Left ventricle myocardium inferior (tissue), 1 donor: ENCODE measurements around the gene DDX1. TPM values are rescaled to one million over a fixed set of nuclear protein-coding genes. Genes with fewer than 3 reads are reported as not detected.

ENCODE experiments used
- DNase-seq: peaks from one replicate; pipeline ENCODE4 v3.0.0-alpha.2; 2020
- H3K27ac ChIP-seq: fragments of 200-600 bp; replicated peaks from 2 replicates; pipeline ENCODE4 v1.8.0; 2021
- H3K27me3 ChIP-seq: fragments of 200-600 bp; 2 replicates; pipeline ENCODE4 v1.8.0; 2021; ENCODE audit warnings: low read depth
- H3K36me3 ChIP-seq: fragments of 200-600 bp; 2 replicates; pipeline ENCODE4 v1.8.0; 2021
- H3K4me1 ChIP-seq: fragments of 200-600 bp; 2 replicates; pipeline ENCODE4 v1.8.0; 2021
- H3K4me3 ChIP-seq: fragments of 200-600 bp; 2 replicates; pipeline ENCODE4 v1.8.0; 2021; ENCODE audit warnings: mild to moderate bottlenecking, moderate library complexity
- H3K9me3 ChIP-seq: fragments of 200-600 bp; replicated peaks from 2 replicates; pipeline ENCODE4 v1.8.0; 2021
- intact Hi-C: fragments of 100-400 bp; cut with micrococcal nuclease; formaldehyde crosslinking; loops from one replicate; pipeline ENCODE4 v1.11.0; 2022
- total RNA-seq: library from RNA; stranded (reverse); fragmentation: NEBNext Ultra II Directional; extraction: Animal tissue kit (Norgen Biotek cat#: 25700); gene quantifications from one replicate; pipeline ENCODE4 v1.2.1, GENCODE V29; 2021
- TF ChIP-seq, protein P1 (sequence below): fragments of 200-600 bp; IDR thresholded peaks from 2 replicates; pipeline ENCODE4 v1.8.0; 2021; ENCODE audit warnings: antibody characterized with exemption, mild to moderate bottlenecking, borderline replicate concordance
- donor health status: DM: no; HTN: yes; CAD: no; lungs with severe emphysema.

The DDX1 gene
- total RNA-seq, 1 donor from 2014 or later = 156 TPM

DNA sequence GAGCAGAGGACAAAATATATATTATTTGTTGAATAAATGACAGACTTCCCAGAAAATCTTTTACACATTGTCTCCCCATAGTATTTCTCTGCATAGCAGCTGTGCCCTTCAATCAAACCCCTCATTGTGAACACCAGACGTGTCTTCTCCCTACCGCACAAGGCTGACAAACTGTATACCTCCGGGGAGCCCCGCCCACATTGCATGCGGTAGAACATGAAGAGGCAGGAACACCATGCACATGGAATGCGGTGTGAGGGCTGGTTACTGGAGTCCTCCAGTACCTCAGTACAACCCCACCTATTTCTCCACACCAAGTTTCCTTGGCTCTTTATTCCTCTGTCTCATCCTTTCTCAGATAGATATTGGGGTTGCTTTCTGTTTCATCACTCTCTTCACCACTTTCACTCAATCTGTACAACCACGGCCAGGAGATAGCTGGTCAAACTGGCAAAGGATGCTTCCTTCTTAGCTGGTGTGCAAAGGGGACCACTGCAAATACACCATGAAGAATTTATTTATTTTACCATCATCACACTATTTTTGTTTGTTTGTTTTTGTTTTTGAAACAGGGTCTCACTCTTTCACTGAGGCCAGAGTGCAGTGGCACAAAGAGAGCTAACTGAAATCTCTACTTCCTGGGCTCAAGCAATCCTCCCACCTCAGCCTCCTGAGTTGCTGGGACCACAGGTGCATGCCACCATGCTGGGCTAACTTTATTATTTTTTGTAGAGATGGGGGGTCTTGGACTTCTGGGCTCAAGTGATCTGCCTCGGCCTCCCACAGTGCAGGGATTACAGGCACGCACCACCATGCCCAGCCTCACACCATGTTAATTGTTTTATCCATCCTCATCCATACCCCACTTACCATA, 28.2 kb upstream of the DDX1 start:
- Histone ChIP-seq H3K9me3 (no peaks in the 10 kb centered on the region), H3K36me3 (no peaks in the 10 kb centered on the region), H3K4me1 (peaks cover 35% of the 10 kb centered on the region), H3K27me3 (no peaks in the 10 kb centered on the region), H3K4me3 (no peak overlapping the region), H3K27ac (no peak overlapping the region)
- intact Hi-C loops = no loop called here
- no peak for DNase-seq
- TF ChIP-seq, protein P1, sequence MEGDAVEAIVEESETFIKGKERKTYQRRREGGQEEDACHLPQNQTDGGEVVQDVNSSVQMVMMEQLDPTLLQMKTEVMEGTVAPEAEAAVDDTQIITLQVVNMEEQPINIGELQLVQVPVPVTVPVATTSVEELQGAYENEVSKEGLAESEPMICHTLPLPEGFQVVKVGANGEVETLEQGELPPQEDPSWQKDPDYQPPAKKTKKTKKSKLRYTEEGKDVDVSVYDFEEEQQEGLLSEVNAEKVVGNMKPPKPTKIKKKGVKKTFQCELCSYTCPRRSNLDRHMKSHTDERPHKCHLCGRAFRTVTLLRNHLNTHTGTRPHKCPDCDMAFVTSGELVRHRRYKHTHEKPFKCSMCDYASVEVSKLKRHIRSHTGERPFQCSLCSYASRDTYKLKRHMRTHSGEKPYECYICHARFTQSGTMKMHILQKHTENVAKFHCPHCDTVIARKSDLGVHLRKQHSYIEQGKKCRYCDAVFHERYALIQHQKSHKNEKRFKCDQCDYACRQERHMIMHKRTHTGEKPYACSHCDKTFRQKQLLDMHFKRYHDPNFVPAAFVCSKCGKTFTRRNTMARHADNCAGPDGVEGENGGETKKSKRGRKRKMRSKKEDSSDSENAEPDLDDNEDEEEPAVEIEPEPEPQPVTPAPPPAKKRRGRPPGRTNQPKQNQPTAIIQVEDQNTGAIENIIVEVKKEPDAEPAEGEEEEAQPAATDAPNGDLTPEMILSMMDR = no peak

DNA sequence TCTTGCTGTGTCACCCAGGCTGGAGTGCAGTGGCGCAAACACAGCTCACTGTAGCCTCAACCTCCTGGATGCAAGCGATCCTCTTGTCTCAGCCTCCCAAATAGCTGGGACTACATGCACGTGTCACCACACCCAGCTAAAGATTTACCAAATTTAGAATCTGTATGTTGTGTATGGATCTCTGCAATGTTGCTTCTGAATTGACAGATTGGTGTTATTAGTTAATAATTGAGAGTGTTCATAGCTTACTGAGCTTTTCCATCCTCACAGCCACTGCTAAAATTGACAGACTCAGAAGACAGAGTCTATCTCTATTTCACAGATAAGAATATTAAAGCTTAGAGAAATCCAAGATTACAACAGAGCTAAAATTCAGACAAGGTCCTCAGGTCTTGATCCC, 26.3 kb upstream of the DDX1 start:
- no peak overlapping the region for H3K4me3 ChIP-seq
- H3K27me3 ChIP-seq = no peaks in the 10 kb centered on the region
- DNase-seq = no peak
- intact Hi-C loops = no loop called here
- H3K36me3 ChIP-seq = no peaks in the 10 kb centered on the region
- H3K4me1 ChIP-seq = peaks cover 16% of the 10 kb centered on the region
- no peaks in the 10 kb centered on the region for H3K9me3 ChIP-seq
- no peak overlapping the region for H3K27ac ChIP-seq
- TF ChIP-seq, protein P1 = no peak

DNA sequence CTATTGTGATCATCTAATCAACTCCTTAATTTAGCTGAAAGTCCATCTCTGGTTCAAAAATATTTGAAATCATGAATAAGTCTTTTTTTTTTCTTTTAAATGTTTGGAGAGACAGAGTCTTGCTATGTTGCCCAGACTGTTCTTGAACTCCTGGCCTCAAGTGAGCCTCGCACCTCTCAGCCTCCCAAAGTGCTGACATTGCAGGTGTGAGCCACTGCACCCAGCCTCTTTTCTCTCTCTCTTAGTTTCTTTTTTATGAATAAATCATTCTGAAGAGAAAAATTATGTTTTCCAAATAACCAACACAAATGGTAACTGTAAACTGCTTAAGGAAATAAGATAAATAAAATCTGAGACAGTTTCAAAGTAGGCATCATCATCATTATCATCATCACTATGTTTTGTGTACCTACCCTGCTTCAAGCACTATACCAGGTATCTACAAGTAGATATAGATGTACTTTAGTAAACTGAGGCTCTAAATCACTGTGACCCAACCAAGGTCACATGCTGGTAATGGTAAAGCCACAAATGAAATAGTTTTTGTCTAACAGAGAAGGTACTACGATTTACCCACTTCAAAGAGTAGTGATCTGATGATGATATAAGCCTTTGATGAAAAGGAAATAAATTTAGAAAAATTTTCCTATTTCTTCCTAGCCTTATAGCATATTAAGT, 25.5 kb upstream of the DDX1 start:
- H3K36me3 ChIP-seq = no peaks in the 10 kb centered on the region
- no peak for DNase-seq
- peaks cover 9% of the 10 kb centered on the region for H3K4me1 ChIP-seq
- H3K27ac ChIP-seq = no peak overlapping the region
- no peaks in the 10 kb centered on the region for H3K27me3 ChIP-seq
- H3K9me3 ChIP-seq = no peaks in the 10 kb centered on the region
- no peak overlapping the region for H3K4me3 ChIP-seq
- TF ChIP-seq, protein P1 = no peak
- intact Hi-C loops = no loop called here

DNA sequence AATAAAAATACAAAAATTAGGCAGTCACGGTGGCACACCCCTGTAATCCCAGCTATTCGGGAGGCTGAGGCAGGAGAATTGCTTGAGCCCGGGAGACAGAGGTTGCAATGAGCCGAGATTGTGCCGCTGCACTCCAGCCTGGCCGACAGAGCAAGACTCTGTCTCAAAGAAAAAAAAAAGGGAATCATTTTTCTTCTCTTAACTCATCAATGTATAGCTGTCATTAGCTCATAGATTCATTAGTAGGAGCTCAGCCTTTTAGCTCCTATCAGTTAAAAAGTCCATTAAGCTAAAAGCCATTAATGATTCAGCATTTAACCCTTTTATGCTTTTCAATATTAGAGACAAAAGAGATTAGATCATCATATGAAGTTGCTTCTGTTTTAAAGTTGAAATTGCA, 24.8 kb upstream of the DDX1 start:
- TF ChIP-seq, protein P1 = no peak
- H3K27me3 ChIP-seq = no peaks in the 10 kb centered on the region
- intact Hi-C loops = no loop called here
- DNase-seq = no peak
- H3K36me3 ChIP-seq = no peaks in the 10 kb centered on the region
- no peaks in the 10 kb centered on the region for H3K9me3 ChIP-seq
- H3K4me3 ChIP-seq = no peak overlapping the region
- no peak overlapping the region for H3K27ac ChIP-seq
- H3K4me1 ChIP-seq = peaks cover 4% of the 10 kb centered on the region

DNA sequence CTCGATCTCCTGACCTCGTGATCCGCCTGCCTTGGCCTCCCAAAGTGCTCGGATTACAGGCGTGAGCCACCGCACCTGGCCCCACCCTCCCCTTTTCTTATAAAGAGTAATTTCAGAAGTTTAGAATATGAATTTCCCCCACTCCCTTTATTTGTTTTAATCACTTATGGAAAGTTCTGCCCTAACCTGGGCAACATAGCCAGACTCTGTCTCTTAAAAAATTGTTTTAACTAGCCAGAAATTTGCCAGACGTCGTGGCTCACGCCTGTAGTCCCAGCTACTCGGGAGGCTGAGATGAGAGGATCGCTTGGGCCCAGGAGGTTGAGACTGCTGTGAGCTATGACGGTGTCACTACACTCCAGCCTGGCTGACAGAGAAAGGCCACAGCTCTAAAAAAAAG, 22.8 kb upstream of the DDX1 start:
- Histone ChIP-seq H3K4me1 (no peaks in the 10 kb centered on the region), H3K4me3 (no peak overlapping the region), H3K27ac (no peak overlapping the region), H3K27me3 (no peaks in the 10 kb centered on the region), H3K9me3 (no peaks in the 10 kb centered on the region), H3K36me3 (no peaks in the 10 kb centered on the region)
- no peak for DNase-seq
- TF ChIP-seq, protein P1 = no peak
- intact Hi-C loops = no loop called here
